GM10266 (cell line): ENCODE results near the gene TMEM187.

Source experiments
- DNase-seq: peaks from one replicate; pipeline ENCODE4 v3.0.0; 2012; ENCODE audit errors: extremely low spot score
- TF ChIP-seq, protein P1 (sequence below): IDR thresholded peaks from 2 replicates; pipeline ENCODE4 v1.5.1; 2012; ENCODE audit warnings: mild to moderate bottlenecking, low read depth; ENCODE audit not compliant: control insufficient read depth, insufficient read depth; ENCODE audit errors: missing control alignments

The TMEM187 gene

DNA sequence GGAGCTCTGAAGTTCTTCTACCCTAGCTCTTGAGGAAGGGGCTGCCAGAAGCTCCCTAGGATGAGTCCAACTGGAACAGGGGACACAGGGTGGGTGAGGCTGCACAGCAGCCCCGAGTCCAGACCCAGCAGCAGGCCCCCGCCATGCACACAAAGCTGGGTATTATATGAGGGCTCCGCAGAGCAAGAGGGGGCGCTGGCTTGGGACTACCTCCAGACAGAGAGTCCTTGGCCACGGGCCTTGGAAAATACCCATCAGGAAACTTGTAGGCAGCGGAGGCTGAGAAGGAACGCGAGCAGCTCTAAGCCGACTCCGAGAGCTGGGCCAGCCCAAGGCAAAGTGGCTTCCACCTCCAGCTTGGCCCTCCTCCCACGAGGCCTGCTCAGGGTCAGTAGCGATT is 9.0 kb upstream of the TMEM187 start:
- TF ChIP-seq, protein P1, sequence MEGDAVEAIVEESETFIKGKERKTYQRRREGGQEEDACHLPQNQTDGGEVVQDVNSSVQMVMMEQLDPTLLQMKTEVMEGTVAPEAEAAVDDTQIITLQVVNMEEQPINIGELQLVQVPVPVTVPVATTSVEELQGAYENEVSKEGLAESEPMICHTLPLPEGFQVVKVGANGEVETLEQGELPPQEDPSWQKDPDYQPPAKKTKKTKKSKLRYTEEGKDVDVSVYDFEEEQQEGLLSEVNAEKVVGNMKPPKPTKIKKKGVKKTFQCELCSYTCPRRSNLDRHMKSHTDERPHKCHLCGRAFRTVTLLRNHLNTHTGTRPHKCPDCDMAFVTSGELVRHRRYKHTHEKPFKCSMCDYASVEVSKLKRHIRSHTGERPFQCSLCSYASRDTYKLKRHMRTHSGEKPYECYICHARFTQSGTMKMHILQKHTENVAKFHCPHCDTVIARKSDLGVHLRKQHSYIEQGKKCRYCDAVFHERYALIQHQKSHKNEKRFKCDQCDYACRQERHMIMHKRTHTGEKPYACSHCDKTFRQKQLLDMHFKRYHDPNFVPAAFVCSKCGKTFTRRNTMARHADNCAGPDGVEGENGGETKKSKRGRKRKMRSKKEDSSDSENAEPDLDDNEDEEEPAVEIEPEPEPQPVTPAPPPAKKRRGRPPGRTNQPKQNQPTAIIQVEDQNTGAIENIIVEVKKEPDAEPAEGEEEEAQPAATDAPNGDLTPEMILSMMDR, result no peak
- no peak for DNase-seq

- TF ChIP-seq, protein P1, result no peak
- DNase-seq, result no peak
Observed at GRCh38 chrX:153964105-153964504, 8.4 kb upstream of the TMEM187 start.

- TF ChIP-seq, protein P1, result no peak
- DNase-seq, result no peak
Observed at GRCh38 chrX:153965406-153965805, 7.1 kb upstream of the TMEM187 start.

DNA sequence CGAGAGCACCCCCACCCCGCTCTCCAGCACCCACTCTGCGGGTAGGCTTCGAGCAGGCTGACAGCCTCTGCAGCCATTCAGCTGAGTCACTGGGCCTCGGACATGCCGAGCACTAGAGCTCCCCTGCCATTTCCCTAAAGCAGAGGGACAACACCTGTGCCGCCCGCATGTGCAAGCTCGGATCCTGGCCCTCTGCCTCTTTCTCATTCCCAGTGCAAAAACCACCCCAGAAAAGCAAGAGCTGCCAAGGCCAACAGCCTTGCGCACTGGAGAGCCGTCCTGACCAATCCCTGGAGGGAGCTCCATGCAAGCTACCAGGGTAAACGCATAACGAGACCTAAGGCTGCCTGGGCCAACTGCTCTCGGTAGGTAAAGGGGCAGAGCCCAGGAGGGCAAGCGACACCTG is 6.3 kb upstream of the TMEM187 start:
- TF ChIP-seq, protein P1, result no peak
- no peak for DNase-seq

- TF ChIP-seq, protein P1, result no peak
- no peak for DNase-seq
Observed at GRCh38 chrX:153966841-153967535, 5.6 kb upstream of the TMEM187 start.

DNA sequence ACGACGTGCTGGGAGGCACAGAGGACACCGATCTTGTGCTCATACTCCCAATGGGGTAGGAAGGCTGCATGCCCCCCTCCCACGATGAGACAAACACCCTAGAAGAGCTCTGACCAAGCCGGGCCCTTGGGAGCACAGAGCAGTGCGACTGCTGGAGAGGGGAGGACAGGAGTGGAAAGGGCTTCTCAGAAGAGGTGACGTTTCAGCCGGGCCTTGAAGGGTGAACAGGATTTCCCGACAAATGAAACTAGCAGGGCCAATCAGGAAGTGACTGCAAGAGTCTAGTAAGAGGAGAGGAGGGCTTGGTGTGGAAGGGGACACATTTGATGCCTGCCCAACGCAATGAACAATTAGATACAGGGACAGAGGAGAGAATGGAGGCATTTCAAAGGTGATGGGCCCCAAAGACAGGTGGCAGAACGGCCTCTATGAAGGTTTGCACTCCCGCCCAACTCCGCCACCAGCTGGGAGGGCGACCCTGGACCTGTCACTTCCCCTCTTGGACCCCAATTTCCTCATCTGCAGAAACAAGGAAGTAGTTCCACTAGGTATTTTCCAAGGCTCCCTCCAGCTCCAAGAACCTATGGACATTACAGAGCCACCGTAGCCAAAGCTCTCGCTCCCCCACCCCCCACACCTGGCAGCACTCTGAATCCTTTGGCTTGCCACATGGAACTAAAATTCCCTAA is 4.9 kb upstream of the TMEM187 start:
- TF ChIP-seq, protein P1, result no peak
- DNase-seq, result no peak

DNA sequence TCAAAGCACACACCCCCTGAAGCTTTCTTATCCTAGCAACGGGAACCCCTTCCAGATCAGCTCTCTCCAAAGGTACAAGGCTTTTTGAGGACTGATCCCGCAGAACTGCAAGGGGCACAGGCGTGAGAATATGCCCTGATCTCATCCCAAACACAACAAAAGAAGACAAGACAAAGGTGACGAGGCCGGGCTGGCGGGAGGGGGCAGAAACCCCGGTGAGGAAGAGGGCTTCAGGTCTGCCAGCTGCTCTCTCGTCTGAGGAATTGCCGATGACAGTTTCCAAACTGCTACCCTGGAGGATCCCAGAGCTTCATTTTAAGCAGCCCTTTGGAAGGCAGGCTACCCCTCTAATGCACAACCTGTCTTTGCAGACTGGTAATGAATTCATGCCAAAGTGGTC is 4.3 kb upstream of the TMEM187 start:
- TF ChIP-seq, protein P1, result no peak
- DNase-seq, result no peak
